RPMI7951 (cell line): ENCODE data around the gene RNF126. TPM values are rescaled to one million over a fixed set of nuclear protein-coding genes. Genes with fewer than 3 reads are reported as not detected.

Experiments used
- DNase-seq: peaks from one replicate; pipeline ENCODE4 v3.0.0-alpha.2; 2012; ENCODE audit warnings: low read depth
- total RNA-seq: library from RNA; depleted of rRNA; stranded (reverse); fragments of >200 nt; shearing (Covaris generic); gene quantifications from 2 replicates; pipeline ENCODE4 v1.2.3, GENCODE V29; 2014

Gene RNF126
- total RNA-seq, 1 experiment from 2014 or later = 29.3 TPM

GRCh38 chr19:647566-648284, 15.3 kb downstream of the RNF126 start:
- DNase-seq = no peak

- no peak for DNase-seq
Observed at GRCh38 chr19:646779-647565, 16.0 kb downstream of the RNF126 start.

DNA sequence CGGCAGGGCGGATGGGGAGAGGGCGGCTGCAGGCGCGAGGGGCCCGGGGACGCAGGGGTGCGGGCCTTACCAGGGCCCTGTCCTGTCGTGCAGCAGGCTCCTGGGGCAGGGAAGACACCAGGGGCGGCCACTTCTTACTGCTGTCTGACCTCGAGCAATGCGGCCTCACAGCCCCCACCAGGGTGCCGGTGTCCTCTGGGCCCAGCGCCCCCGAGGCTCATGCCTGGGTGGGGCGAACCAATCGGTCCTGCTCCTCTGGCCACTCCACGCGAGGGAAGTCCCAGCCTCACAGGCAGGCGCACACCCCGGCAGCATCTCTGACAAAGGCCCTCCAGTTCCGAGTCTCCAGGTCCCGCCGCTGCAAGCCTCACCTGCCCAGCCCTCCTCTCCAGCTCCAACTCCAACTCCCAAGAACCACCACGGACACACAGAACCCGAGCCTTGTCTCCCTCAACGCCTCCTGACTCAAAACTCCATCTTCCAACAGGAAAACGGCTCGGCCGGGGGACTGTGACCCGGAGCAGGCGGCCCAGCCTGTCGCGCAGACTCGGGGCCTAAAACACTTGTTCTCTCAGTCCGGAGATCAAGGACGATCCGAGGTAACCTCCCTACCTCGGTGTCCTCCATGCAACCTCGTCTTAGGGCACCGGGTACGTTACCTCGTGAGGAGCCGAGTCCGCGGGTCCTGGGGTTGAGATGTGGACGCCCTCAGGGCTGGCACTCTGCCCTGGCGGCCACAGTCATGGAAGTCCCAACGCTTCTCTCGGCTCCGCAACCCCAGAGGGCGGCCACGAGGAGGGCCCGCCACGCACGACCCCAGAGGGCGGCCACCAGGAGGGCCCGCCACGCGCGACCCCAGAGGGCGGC, 16.9 kb downstream of the RNF126 start:
- DNase-seq = no peak

- no peak for DNase-seq
Observed at GRCh38 chr19:644789-645188, 18.2 kb downstream of the RNF126 start.

GRCh38 chr19:644363-644762, 18.7 kb downstream of the RNF126 start:
- no peak for DNase-seq

DNA sequence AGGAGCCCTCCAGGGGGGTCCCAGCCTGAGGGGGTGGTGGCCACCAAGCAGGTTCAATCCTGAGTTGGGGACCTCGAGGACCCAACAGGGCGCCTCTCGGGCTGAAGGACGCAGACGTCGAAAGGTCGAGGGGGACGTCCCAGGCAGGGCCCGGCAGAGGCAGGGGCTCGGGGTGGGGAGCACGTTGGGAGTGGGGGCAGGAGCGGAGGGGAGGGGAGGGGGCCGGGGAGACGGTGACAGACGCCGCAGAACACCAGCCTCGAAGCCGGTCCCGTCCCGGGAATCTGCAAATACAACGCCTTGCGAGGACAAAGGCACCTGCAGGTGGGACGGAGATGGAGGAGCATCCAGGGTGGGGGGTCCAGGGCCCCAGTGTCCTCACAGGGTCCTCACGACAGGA, 19.3 kb downstream of the RNF126 start:
- no peak for DNase-seq

DNA sequence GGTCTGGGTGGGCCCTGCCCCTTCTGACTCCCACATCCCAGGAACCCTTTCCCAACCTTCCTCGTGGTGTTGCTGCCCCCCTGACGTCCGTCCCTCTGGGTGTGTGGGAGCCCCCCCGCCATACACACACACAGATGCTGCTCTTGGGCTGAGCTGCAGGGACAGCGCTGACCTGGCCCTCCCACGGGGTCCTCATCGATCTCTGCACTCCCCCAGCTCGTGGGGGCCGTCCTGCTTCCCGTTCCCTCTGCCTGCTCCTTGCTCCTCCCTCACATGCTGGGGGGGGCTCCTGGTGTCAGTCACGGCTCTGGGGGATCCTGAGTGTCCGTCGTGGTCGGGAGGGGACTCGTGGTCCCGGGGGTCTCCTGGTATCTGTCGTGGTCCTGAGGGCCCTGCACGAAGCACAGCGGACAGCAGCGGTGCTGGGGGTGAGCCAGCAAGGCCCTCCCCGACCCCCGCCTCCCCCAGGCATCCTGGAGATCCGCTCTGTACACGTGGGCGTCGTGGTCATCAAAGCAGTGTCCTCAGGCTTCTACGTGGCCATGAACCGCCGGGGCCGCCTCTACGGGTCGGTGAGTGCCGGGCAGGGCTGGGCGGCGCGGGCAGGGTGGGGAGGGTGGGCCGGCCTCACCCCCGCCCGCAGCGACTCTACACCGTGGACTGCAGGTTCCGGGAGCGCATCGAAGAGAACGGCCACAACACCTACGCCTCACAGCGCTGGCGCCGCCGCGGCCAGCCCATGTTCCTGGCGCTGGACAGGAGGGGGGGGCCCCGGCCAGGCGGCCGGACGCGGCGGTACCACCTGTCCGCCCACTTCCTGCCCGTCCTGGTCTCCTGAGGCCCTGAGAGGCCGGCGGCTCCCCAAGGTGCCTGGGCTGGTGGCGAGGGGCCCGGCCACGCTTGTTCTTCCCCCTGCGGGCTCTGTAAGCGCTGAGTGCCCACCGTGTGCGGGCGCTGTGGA, 20.0 kb downstream of the RNF126 start:
- no peak for DNase-seq

- peak; percentile 53 for DNase-seq
Observed at GRCh38 chr19:641702-642101, 21.3 kb downstream of the RNF126 start.

DNA sequence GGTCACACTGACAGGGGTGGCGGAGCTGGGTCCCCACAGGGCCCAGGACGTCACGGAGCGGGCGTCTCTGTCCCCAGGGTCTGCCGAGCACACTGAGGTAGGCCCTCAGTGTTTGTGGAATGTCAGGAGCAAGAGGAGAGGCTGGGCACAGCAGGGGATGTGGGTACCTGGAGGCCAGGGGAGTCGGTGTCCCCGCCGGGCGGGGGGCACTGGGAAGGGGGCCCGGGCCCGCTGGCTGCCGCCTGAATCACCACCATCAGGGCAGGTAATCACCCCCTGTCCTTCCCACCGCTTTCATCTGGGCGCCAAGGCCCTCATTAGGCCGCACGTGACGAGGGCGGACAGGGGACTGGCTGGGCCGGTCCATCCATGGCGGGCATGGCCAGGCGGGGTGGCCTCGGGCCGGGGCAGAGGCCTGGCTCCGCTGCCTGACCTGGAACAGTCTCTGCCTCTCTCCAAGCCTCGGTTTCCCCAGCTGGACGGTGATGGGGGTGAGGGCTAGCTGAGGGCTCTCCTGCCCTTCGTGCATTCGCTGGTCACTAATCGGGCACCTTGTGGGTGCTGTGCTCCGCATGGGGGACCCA, 22.3 kb downstream of the RNF126 start:
- no peak for DNase-seq

DNA sequence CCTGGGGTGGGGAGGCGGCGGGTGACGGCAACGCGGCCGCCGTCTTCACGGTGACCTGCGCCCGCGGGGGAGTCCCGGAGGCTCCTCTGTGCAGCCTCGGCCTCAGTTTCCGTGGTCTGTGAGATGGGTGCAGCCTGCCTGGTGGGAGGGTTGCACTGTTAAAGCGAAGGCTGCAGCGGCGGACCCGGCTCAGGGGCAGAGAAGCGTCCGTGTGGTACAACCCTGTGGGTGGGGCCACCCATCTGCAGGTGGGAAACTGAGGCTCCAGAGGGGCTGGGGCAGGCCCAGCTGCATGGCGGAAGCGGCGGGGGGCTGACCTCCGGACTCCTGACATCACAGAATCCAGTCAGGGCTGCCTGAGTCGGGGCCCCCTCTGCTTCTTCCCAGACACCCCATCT, 22.9 kb downstream of the RNF126 start:
- no peak for DNase-seq

DNA sequence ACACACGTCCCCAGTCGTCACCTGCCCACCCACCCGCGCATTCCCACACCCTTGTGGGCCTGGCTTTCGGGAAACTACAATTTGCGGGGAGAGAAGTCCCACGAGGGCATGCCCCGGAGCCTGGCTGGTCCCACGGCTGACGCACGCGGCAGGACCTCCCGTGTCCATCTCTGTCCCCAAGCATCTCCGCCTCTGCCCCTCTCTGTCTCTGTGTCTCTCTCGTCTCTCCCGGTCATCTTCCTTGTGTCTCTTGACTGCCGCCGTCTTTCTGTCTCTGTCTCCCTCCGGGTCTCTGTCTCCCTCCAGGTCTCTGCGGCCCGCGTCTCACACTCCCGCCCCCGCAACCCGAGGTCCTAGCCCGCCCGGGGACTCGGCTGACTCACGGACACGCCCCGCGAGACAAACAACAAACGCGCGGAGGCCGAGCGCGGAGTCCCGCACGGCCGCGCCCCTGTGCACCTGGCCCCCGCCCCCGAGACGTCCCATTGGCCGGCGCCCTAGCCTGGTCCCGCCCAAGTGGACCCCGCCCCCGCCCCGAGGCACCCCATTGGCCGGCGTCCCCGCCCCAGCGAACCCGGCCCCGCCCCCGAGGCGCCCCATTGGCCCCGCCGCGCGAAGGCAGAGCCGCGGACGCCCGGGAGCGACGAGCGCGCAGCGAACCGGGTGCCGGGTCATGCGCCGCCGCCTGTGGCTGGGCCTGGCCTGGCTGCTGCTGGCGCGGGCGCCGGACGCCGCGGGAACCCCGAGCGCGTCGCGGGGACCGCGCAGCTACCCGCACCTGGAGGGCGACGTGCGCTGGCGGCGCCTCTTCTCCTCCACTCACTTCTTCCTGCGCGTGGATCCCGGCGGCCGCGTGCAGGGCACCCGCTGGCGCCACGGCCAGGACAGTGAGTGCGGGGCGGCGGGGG, 23.5 kb downstream of the RNF126 start, which contains the start of gene FGF22:
FGF22 (plus strand) TSS at position 627 of the 908 bp plus-strand sequence; CDS start at position 674, 47 bp downstream.
- DNase-seq = peak; percentile 88

DNA sequence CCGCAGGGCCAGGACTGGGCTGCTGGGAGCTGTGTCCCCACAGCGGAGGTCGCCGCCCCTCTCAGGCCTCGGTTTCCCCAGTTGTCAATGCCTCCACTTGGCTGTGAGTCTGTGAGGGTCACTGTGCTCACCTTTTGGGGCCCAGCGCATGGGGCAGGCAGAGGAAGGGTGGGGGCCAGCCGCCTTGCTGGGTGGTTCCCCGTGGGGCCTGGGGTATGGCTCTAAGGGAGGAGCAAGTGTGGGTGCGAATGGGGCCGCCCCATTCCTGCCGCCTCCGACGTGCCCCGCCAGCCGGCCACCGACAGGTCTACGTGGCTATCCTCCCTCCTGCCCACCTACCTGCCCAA, 24.1 kb downstream of the RNF126 start:
- no peak for DNase-seq

DNA sequence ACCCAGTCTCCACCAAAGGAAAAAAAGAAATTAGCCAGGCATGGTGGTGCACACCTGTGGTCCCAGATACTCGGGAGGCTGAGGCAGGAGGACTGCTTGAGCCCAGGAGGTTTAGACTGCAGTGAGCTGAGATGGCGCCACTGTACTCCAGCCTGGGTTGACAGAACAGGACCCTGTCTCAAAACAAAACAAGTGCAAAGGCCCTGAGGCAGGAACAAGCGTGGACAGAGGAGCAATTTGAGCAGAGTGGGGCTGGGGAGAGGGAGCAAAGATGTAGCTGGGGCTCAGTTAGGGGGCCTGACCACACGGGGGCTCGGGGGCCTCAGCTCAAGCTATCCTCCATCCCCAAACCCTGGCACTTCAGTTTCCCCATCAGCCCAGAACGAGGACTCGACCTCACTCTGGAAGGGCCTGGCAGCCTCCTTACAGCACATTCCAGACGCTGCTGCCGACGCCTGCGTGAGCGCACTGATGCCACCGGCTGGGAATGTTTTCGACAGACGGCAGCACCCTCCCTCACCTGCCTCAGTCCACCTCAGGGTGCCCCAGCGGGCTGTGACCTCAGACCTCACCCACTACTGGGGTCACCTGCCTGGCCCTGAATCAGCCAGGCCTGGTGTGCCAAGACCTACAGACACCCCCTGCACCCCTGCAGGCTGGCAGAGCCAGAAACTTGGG, 27.9 kb downstream of the RNF126 start:
- DNase-seq = no peak

GRCh38 chr19:633786-634639, 29.0 kb downstream of the RNF126 start:
- no peak for DNase-seq

- peak; percentile 97 for DNase-seq
Observed at GRCh38 chr19:633068-633785, 29.8 kb downstream of the RNF126 start, which contains the start of gene POLRMT. POLRMT (minus strand) TSS chr19:633537; CDS start chr19:633512, 25 bp downstream.

GRCh38 chr19:632579-633067, 30.4 kb downstream of the RNF126 start:
- DNase-seq = peak; percentile 72
